ENCODE data around the gene USP17L20.
"Not testable (repeated sequence)": the region's sequence is repeated elsewhere in the genome, so short reads cannot be mapped to it uniquely, and the experiment has no call there.

The USP17L20 gene, protein sequence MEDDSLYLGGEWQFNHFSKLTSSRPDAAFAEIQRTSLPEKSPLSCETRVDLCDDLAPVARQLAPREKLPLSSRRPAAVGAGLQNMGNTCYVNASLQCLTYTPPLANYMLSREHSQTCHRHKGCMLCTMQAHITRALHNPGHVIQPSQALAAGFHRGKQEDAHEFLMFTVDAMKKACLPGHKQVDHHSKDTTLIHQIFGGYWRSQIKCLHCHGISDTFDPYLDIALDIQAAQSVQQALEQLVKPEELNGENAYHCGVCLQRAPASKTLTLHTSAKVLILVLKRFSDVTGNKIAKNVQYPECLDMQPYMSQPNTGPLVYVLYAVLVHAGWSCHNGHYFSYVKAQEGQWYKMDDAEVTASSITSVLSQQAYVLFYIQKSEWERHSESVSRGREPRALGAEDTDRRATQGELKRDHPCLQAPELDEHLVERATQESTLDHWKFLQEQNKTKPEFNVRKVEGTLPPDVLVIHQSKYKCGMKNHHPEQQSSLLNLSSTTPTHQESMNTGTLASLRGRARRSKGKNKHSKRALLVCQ

GRCh38 chr4:9257824-9258223, at the start of gene USP17L20:
Gene USP17L20 (plus strand): TSS chr4:9258124. CDS start chr4:9258124, 0 bp downstream.
- DNase-seq = not testable (repeated sequence)

DNA sequence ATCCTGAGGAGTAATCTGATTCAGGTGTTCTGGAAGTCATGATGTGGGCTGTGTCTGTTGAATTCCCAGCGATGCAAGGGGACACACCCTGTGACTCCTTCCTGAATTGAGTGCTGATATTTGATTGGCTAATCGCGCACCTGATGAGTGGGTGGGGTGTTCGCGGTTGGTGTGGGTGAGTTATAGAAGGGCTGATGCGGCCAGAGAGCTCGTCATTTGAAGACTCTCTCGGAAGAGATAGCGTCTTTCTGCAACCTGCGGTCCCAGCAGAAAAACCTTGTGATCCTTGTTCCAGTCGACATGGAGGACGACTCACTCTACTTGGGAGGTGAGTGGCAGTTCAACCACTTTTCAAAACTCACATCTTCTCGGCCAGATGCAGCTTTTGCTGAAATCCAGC, 47.6 kb upstream of the USP17L20 start, which contains the start of gene USP17L10:
USP17L10 (plus strand) TSS at position 301 of the 400 bp plus-strand sequence; CDS start at position 301, 0 bp downstream.
- DNase-seq = not testable (repeated sequence)

- not testable (repeated sequence) for DNase-seq
These were observed 43.2 kb upstream of the USP17L20 start for GRCh38 chr4:9214701-9215100.

GRCh38 chr4:9215105-9215504, 42.8 kb upstream of the USP17L20 start, which contains the start of gene USP17L11:
Gene USP17L11 (plus strand): TSS chr4:9215405. CDS start chr4:9215405, 0 bp downstream.
- DNase-seq = not testable (repeated sequence)

- not testable (repeated sequence) for DNase-seq
These were observed 38.1 kb upstream of the USP17L20 start, which contains the start of gene USP17L12 for GRCh38 chr4:9219852-9220251. Gene USP17L12 (plus strand): TSS chr4:9220152. CDS start chr4:9220152, 0 bp downstream.

DNA sequence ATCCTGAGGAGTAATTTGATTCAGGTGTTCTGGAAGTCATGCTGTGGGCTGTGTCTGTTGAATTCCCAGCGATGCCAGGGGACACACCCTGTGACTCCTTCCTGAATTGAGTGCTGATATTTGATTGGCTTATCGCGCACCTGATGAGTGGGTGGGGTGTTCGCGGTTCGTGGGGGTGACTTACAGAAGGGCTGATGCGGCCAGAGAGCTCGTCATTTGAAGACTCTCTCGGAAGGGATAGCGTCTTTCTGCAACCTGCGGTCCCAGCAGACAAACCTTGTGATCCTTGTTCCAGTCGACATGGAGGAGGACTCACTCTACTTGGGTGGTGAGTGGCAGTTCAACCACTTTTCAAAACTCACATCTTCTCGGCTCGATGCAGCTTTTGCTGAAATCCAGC, 33.3 kb upstream of the USP17L20 start, which contains the start of gene USP17L13:
USP17L13 (plus strand) TSS at position 301 of the 400 bp plus-strand sequence; CDS start at position 301, 0 bp downstream.
- not testable (repeated sequence) for DNase-seq

DNA sequence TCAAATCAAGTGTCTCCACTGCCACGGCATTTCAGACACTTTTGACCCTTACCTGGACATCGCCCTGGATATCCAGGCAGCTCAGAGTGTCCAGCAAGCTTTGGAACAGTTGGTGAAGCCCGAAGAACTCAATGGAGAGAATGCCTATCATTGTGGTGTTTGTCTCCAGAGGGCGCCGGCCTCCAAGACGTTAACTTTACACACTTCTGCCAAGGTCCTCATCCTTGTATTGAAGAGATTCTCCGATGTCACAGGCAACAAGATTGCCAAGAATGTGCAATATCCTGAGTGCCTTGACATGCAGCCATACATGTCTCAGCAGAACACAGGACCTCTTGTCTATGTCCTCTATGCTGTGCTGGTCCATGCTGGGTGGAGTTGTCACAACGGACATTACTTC, 27.7 kb upstream of the USP17L20 start:
- DNase-seq = not testable (repeated sequence)

GRCh38 chr4:9234085-9234484, 23.8 kb upstream of the USP17L20 start, which contains the start of gene USP17L15:
Gene USP17L15 (plus strand): TSS chr4:9234385. CDS start chr4:9234385, 0 bp downstream.
- DNase-seq = not testable (repeated sequence)

- not testable (repeated sequence) for DNase-seq
These were observed 19.5 kb upstream of the USP17L20 start for GRCh38 chr4:9238461-9238860.

GRCh38 chr4:9243579-9243978, 14.3 kb upstream of the USP17L20 start, which contains the start of gene USP17L17:
Gene USP17L17 (plus strand): TSS chr4:9243879. CDS start chr4:9243879, 0 bp downstream.
- DNase-seq = not testable (repeated sequence)

- DNase-seq = not testable (repeated sequence)
These were observed 9.8 kb upstream of the USP17L20 start, which contains the start of gene USP17L18 for GRCh38 chr4:9247953-9248680. Gene USP17L18 (plus strand): TSS chr4:9248630. CDS start chr4:9248630, 0 bp downstream.

DNA sequence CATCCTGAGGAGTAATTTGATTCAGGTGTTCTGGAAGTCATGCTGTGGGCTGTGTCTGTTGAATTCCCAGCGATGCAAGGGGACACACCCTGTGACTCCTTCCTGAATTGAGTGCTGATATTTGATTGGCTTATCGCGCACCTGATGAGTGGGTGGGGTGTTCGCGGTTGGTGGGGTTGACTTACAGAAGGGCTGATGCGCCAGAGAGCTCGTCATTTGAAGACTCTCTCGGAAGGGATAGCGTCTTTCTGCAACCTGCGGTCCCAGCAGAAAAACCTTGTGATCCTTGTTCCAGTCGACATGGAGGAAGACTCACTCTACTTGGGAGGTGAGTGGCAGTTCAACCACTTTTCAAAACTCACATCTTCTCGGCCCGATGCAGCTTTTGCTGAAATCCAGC, 4.8 kb upstream of the USP17L20 start, which contains the start of gene USP17L19:
USP17L19 (plus strand) TSS at position 301 of the 400 bp plus-strand sequence; CDS start at position 301, 0 bp downstream.
- DNase-seq = not testable (repeated sequence)

GRCh38 chr4:9262572-9262971, 4.6 kb downstream of the USP17L20 start, which contains the start of gene USP17L21:
Gene USP17L21 (plus strand): TSS chr4:9262872. CDS start chr4:9262872, 0 bp downstream.
- not testable (repeated sequence) for DNase-seq

DNA sequence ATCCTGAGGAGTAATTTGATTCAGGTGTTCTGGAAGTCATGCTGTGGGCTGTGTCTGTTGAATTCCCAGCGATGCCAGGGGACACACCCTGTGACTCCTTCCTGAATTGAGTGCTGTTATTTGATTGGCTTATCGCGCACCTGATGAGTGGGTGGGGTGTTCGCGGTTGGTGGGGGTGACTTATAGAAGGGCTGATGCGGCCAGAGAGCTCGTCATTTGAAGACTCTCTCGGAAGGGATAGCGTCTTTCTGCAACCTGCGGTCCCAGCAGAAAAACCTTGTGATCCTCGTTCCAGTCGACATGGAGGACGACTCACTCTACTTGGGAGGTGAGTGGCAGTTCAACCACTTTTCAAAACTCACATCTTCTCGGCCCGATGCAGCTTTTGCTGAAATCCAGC, 9.4 kb downstream of the USP17L20 start, which contains the start of gene USP17L22:
USP17L22 (plus strand) TSS at position 301 of the 400 bp plus-strand sequence; CDS start at position 301, 0 bp downstream.
- not testable (repeated sequence) for DNase-seq

DNA sequence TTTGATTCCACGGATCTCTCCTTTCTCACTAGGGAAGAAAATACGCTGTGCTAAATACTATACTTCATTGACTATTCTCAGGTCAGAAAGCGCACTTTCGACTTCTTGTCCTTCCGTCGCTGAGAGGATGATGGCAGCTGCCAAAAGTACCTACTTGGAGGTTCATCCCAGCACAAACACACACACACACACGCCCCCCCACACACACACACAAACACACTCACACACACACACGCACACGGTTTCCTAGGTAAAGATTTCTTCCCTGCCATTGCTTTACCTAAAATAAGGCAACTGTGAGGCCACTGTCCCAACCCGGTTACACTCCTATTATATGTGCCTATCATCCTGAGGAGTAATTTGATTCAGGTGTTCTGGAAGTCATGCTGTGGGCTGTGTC, 13.8 kb downstream of the USP17L20 start:
- DNase-seq = not testable (repeated sequence)
